Measurements from ENCODE around the gene ATP2A1. TPM values are rescaled to one million over a fixed set of nuclear protein-coding genes. Genes with fewer than 3 reads are reported as not detected.

Gene ATP2A1
- total and polyA plus RNA-seq, 2 donors (not counting 3 experiments of a cell fraction or from before 2014, with no cell fraction given) = 1.2 to 2.5 TPM

GRCh38 chr16:28931801-28932225 is 53.5 kb downstream of the ATP2A1 start, which contains the start of gene CD19:
Gene CD19, plus strand, starts transcription at chr16:28931971. Its CDS starts 30 bp downstream, at chr16:28932001.
- H3K4me1 ChIP-seq (ENCODE audit: control insufficient read depth, extremely low read depth, insufficient read depth, low read length) = no peaks in the 10 kb centered on the region
- H4K20me1 ChIP-seq (replicated peaks; ENCODE audit: control insufficient read depth, extremely low read depth, insufficient read depth, low read length) = no peaks in the 10 kb centered on the region
- CTCF ChIA-PET = interaction anchor here (0.6 to 1.6 kb wide), 2 partner anchors 10 to 13 kb away, joined by 4 to 8 read pairs; no protein-coding TSS in a partner anchor
- H3K9me1 ChIP-seq (replicated peaks; ENCODE audit: control insufficient read depth, extremely low read depth, insufficient read depth, low read length) = no peaks in the 10 kb centered on the region
- DNase-seq (ENCODE audit: low read depth, low spot score) (no peak), FAIRE-seq (no peak)
- H3K4me2 ChIP-seq (ENCODE audit: insufficient read depth, low read length) = no peak within 1 kb of the TSS
- H3K9me3 ChIP-seq (replicated peaks; ENCODE audit: control insufficient read depth, insufficient read depth, low read length) = no peaks in the 10 kb centered on the region
- no peak within 1 kb of the TSS for H3K4me3 ChIP-seq (replicated peaks in 1 of 3; ENCODE audit: insufficient read depth in 1 of 3, low read depth in 1 of 3, low read length in 3 of 3)
- no peak within 1 kb of the TSS for H3K27ac ChIP-seq (ENCODE audit: insufficient read depth, low read depth, low read length)
- H3K27me3 ChIP-seq (ENCODE audit: control insufficient read depth in 2 of 2, insufficient read depth in 2 of 2, low read length in 2 of 2) = no peaks in the 10 kb centered on the region
- TF ChIP-seq MYC (IDR thresholded peaks at IDR 0.05; ENCODE audit: low read depth, low read length) (no peak), FOS (IDR thresholded peaks at IDR 0.05; ENCODE audit: borderline replicate concordance, insufficient read depth, low read length) (no peak), JUN (IDR thresholded peaks at IDR 0.05; ENCODE audit: borderline replicate concordance, insufficient read depth, insufficient read length, low read depth) (no peak), GATA2 (IDR thresholded peaks at IDR 0.05; ENCODE audit: insufficient read depth, insufficient read length, low read depth, low read length) (no peak), POLR2A (IDR thresholded peaks at IDR 0.05; ENCODE audit: low read depth, low read length) (no peak)
- dilution Hi-C loops (cut with MboI; ENCODE audit: extremely low pct_ligation_motif_present, low sequenced_read_pairs) (no loop called here), intact Hi-C loops (cut with micrococcal nuclease) (no loop called here)
- no peaks in the 10 kb centered on the region for H3K36me3 ChIP-seq (ENCODE audit: control insufficient read depth in 2 of 2, extremely low read depth in 1 of 2, insufficient read depth in 2 of 2, low read length in 2 of 2)
- BruUV-seq (replicated peaks) = no TSS peak
- no peaks in the 10 kb centered on the region for H3K79me2 ChIP-seq (ENCODE audit: control insufficient read depth, insufficient read depth, low read length)
- H2AFZ ChIP-seq (ENCODE audit: low read depth, low read length) = no peak within 1 kb of the TSS
- POLR2A ChIA-PET = no interaction called here
- H3K9ac ChIP-seq (replicated peaks; ENCODE audit: extremely low read depth, insufficient read depth, low read length) = no peak within 1 kb of the TSS

GRCh38 chr16:28932339-28933141 is 54.3 kb downstream of the ATP2A1 start:
- Histone ChIP-seq H3K27me3 (ENCODE audit: control insufficient read depth in 2 of 2, insufficient read depth in 2 of 2, low read length in 2 of 2) (no peaks in the 10 kb centered on the region), H4K20me1 (replicated peaks; ENCODE audit: control insufficient read depth, extremely low read depth, insufficient read depth, low read length) (no peaks in the 10 kb centered on the region), H3K79me2 (ENCODE audit: control insufficient read depth, insufficient read depth, low read length) (no peaks in the 10 kb centered on the region), H3K36me3 (ENCODE audit: control insufficient read depth in 2 of 2, extremely low read depth in 1 of 2, insufficient read depth in 2 of 2, low read length in 2 of 2) (no peaks in the 10 kb centered on the region), H3K4me2 (ENCODE audit: insufficient read depth, low read length) (no peak overlapping the region), H3K9me3 (replicated peaks; ENCODE audit: control insufficient read depth, insufficient read depth, low read length) (no peaks in the 10 kb centered on the region), H3K4me1 (ENCODE audit: control insufficient read depth, extremely low read depth, insufficient read depth, low read length) (no peaks in the 10 kb centered on the region), H2AFZ (ENCODE audit: low read depth, low read length) (no peak overlapping the region), H3K4me3 (replicated peaks in 1 of 3; ENCODE audit: insufficient read depth in 1 of 3, low read depth in 1 of 3, low read length in 3 of 3) (no peak overlapping the region), H3K9me1 (replicated peaks; ENCODE audit: control insufficient read depth, extremely low read depth, insufficient read depth, low read length) (no peaks in the 10 kb centered on the region), H3K27ac (ENCODE audit: insufficient read depth, low read depth, low read length) (no peak overlapping the region), H3K9ac (replicated peaks; ENCODE audit: extremely low read depth, insufficient read depth, low read length) (no peak overlapping the region)
- no TSS peak for BruUV-seq (replicated peaks)
- ChIA-PET CTCF (interaction anchor here (1.1 to 1.5 kb wide), 3 partner anchors 10 to 13 kb away, joined by 4 to 6 read pairs (median 5); no protein-coding TSS in a partner anchor), POLR2A (no interaction called here)
- TF ChIP-seq MAX (IDR thresholded peaks at IDR 0.05; ENCODE audit: insufficient read depth, insufficient read length) (no peak), GATA2 (IDR thresholded peaks at IDR 0.05; ENCODE audit: insufficient read depth, insufficient read length, low read depth, low read length) (no peak), MYC (IDR thresholded peaks at IDR 0.05; ENCODE audit: low read depth, low read length) (no peak), JUN (IDR thresholded peaks at IDR 0.05; ENCODE audit: borderline replicate concordance, insufficient read depth, insufficient read length, low read depth) (no peak), FOS (IDR thresholded peaks at IDR 0.05; ENCODE audit: borderline replicate concordance, insufficient read depth, low read length) (no peak), POLR2AphosphoS5 (IDR thresholded peaks at IDR 0.05; ENCODE audit: insufficient read depth, low read depth, low read length) (no peak), CTCF (IDR thresholded peaks at IDR 0.05; ENCODE audit: extremely low read depth in 1 of 2, insufficient read depth in 1 of 2, low read depth in 1 of 2, low read length in 2 of 2) (no peak), POLR2A (IDR thresholded peaks at IDR 0.05; ENCODE audit: low read depth, low read length) (no peak), EZH2 (IDR thresholded peaks at IDR 0.05; ENCODE audit: borderline replicate concordance, low read depth, low read length, severe bottlenecking) (no peak)
- FAIRE-seq (no peak), DNase-seq (ENCODE audit: low read depth, low spot score) (no peak)
- dilution Hi-C loops (cut with MboI; ENCODE audit: extremely low pct_ligation_motif_present, low sequenced_read_pairs) = no loop called here
- intact Hi-C loops (cut with micrococcal nuclease) = no loop called here
